ENCODE results near the gene OR6K3.

DNA sequence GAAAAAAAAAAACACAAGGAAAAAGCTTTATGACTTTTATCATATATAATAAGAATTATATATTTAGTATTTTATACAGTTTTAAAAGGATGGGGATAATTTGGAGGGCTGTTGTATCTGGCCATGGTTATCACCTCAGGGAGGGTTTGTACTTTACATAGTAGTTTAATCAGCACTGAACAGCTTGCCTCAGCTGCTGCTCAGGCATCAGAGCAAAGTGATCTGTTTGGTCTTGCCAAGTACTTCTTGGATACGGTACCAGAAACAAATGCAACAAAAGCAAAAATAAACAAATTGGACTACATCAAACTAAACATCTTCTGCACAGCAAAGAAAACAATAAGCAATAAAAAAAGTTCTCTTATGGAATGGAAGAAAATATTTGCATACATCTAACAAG, 31.4 kb downstream of the OR6K3 start:
- TF ChIP-seq TAF1 (IDR thresholded peaks at IDR 0.05; ENCODE audit: borderline replicate concordance, low read depth, low read length) (no peak), POLR2A (IDR thresholded peaks at IDR 0.05; ENCODE audit: low read depth, low read length) (no peak)

Measured in GM12892 (cell line).